MM.1S (cell line): ENCODE results near the gene CCDC148.

ENCODE experiments used
- EZH2 ChIP-seq: fragments of 300-600 bp; sonication (generic); optimal IDR thresholded peaks from 2 replicates; pipeline ENCODE3; 2017; ENCODE audit warnings: low read depth, mild to moderate bottlenecking, antibody characterized with exemption, low read length, mixed read lengths
- TF ChIP-seq, protein P1 (sequence below): fragments of 300-600 bp; sonication (generic); IDR thresholded peaks from 2 replicates; pipeline ENCODE4 v1.5.1; 2016; ENCODE audit warnings: antibody characterized with exemption, low read length, mixed read lengths

DNA sequence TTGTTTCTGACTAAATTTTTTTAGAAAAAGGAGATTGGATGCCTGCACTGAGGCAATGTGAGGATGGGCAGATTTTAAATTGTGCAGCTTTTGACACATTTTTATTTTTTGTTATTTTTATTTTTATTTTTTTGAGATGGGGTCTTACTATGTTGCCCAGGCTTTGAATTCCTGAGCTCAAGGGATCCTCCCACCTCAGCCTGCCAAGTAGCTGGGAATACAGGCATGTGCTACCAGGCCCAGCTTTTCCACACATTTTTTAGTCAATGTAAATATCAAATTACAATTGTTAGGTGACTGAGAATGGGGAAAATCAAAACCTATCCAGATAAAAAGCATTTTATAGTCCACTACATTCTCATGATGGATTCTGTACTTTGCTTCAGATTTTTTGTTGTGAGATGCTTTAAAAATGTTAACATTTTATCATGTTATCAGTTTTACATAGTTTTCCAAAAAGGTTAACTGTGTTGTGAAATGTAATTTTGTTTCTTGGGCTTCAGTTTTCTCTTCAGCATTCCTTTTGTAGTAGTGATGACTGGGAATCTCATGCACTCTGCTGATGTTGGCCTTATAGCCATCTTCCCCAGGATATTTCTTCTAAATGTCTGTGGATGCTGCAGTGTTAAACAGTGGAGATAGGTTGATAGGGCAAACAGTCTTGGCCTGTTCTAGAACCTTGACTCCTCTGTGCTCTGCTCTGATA, 41.6 kb upstream of the CCDC148 start:
- TF ChIP-seq, protein P1, sequence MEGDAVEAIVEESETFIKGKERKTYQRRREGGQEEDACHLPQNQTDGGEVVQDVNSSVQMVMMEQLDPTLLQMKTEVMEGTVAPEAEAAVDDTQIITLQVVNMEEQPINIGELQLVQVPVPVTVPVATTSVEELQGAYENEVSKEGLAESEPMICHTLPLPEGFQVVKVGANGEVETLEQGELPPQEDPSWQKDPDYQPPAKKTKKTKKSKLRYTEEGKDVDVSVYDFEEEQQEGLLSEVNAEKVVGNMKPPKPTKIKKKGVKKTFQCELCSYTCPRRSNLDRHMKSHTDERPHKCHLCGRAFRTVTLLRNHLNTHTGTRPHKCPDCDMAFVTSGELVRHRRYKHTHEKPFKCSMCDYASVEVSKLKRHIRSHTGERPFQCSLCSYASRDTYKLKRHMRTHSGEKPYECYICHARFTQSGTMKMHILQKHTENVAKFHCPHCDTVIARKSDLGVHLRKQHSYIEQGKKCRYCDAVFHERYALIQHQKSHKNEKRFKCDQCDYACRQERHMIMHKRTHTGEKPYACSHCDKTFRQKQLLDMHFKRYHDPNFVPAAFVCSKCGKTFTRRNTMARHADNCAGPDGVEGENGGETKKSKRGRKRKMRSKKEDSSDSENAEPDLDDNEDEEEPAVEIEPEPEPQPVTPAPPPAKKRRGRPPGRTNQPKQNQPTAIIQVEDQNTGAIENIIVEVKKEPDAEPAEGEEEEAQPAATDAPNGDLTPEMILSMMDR: no peak
- no peak for TF ChIP-seq EZH2
